Kidney tubule cell (primary cell): Measurements from ENCODE around the gene TSR1.

Experiments
- DNase-seq: peaks from one replicate; pipeline ENCODE4 v3.0.0-alpha.2; 2018; ENCODE audit warnings: low spot score

Gene TSR1

DNA sequence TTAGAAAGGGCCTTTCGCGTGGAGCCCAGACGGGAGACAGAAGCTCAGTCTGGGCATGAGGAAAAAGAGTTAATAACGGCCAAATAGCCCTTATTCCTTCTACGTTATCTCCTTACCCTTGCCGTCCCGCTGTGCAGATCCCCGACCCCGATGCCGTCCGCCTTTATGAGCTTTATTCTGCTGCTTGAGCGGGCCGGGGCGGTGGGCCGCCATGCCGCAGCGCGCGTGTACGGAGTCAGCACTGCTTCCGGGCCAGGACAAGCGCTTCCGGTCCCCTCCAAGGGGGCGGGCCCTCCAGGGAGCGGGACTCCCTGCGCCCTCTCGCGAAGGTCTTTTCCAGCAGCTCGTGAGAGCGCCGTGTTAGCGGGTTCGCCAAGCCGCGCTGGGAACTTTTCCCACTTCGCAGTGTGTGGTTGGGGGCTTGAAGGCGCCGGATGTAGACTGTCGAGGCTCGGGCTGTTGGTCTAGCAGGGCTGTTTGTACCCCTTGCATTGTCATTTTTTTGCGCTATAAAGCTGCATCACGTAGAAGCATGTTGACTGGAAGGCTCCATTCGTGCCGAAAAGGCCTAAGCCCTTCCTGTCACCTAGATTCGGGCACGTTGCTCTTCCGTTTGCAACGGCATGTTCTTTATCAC, at the start of gene TSR1:
Gene TSR1 (minus strand): TSS at position 243 of the 637 bp plus-strand sequence. CDS start 30 bp downstream, at position 213.
- DNase-seq: peak; percentile 91

- no peak for DNase-seq
These were observed 49.3 kb upstream of the TSR1 start for GRCh38 chr17:2385240-2386210.

DNA sequence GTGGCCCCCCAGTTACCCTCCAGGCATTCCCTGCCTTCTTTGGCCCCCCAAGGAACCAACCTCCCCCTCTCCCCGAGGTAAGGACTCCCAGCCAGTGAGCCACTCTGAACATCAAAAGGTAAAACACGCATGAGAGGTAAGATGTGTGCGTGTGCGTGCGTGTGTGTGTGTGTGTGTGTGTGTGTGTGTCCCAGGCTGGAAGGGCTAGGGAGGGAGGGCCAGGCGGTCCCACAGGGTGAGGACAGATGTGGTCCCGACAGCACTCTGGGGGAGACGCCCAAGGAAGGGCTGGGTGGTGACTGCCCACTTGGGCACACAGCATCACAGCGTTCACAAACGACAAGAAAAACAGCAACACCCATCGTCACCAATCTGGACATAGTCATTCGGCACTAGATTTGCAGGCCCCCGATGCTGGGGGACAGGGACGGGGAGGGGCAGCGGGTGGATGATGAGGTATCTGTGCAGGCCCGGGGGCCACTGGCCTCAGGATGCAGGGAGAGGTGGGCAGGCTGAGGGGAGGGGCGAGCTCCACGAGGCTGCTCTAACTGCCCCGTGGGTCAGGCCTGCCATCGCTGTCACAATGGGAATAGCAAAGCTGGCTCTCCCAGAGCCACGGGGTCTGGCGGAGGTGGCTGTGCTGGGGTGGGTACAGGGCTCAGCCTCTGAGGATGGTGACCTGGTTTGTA, 48.3 kb upstream of the TSR1 start:
- no peak for DNase-seq

DNA sequence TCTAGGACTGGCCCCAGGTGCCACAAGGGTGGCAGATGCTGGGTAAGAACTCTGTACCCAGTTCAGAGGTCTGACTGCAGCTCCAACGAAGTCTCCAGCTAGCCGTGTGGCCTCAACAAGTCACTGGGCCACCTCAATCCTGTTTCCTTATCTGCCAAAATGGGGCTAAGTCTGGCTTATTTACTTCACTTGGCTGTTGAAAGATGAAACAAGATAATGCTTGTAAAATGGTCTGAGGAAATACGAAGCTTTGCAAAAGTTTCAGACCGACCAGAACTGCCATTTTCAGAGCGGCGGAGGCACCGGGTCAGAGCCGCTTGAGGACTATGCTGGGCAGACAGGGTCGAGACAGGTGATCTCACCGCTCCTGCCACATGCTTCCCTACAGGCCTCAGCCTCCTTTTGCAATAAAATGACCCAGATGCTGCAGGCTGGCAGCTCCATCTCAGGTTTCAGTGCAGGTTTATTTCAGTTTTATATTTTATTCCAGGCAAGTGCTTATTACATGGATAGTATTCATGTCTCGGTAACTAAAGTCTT, 47.4 kb upstream of the TSR1 start:
- no peak for DNase-seq

- DNase-seq: no peak
These were observed 44.8 kb upstream of the TSR1 start for GRCh38 chr17:2380950-2381649.

DNA sequence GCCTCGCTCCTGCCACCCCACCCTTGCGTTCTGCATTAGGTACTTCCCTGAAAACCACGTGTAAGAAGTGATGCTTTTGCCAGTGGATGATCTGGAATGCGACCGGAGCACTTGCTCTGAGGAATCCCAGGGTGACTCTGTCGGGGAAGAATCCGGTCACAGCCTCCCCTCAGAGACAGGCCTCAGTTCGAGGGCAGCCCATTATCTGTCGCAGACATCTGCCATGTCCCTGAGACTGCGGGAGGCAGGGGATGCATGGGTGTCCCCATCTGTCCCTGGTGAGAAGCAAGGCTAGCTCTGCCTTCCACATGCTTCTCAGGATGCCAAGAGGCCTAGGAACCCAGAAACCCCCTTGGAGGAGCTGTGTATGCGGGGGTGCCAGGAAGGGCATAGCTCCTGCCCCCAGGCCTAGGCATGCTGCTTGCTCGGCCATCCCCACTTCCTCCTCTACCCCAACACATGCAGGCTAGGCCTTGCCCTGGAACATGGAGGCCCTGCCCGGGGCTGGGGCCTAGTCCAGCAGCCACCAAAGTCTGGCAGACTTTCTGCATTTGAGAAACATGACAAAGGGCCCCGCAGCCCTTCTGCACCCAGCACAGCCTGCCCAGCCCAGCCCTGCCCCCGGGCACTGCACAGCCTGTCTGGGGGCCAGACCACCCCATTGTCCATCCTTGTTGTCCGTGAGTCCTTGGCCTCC, 44.1 kb upstream of the TSR1 start:
- no peak for DNase-seq

- DNase-seq: no peak
These were observed 43.4 kb upstream of the TSR1 start for GRCh38 chr17:2379489-2380225.

GRCh38 chr17:2378905-2379304, 42.6 kb upstream of the TSR1 start:
- no peak for DNase-seq

- DNase-seq: no peak
These were observed 41.4 kb upstream of the TSR1 start for GRCh38 chr17:2377659-2378058.

DNA sequence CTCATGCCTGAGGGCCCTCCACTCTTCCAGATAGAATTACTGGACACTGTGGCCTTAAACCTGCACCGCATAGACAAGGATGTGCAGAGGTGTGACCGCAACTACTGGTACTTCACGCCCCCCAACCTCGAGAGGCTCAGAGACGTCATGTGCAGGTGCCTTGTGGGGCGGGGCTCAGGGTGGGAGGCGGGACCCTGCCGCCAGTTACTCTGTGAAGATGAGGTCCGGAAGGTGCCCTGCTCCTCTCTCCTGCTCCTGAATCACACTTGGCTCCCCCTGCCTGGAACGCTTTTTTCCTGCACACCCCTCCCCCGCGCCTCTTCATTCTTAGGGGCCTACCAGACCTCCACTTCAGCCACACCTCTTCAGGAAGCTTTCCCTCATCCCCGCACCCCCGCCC, 39.9 kb upstream of the TSR1 start:
- no peak for DNase-seq

GRCh38 chr17:2375406-2375805, 39.1 kb upstream of the TSR1 start:
- DNase-seq: no peak

DNA sequence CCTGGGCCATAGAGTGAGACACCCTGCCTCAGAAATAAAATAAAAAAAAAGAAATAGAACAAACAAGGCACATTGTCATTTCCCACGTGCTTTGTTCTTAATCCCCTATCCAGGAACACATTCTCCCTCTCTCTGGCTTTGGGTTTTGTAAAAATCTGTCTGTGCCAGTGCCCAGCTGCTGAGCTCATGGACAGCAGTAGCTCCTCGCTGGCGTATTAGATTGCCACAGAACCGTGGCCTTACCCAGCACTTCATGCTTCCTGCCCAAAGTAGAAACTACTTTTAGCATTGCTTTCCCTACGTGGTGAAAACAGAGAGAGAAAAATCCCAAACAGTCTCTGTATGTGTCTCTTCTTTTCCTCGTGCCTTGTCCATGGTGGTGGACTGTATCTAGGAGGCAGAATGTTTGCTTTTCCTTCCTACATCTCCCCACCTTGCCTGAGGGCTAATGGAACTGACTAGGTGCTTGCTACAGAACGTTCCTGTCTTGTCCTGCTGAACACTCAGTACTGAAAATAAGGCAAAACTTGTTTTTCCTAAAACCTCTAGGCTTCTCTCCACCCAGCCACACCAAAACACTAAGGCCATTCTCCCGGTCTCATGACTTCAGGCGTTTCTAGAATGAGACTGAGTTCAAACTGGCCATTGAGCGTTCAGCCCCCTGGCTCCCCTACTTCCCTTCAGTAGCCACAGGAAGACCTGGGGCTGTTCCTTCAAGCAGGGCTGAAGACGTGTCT, 38.5 kb upstream of the TSR1 start:
- no peak for DNase-seq

- DNase-seq: no peak
These were observed 36.9 kb upstream of the TSR1 start for GRCh38 chr17:2373179-2373578.

DNA sequence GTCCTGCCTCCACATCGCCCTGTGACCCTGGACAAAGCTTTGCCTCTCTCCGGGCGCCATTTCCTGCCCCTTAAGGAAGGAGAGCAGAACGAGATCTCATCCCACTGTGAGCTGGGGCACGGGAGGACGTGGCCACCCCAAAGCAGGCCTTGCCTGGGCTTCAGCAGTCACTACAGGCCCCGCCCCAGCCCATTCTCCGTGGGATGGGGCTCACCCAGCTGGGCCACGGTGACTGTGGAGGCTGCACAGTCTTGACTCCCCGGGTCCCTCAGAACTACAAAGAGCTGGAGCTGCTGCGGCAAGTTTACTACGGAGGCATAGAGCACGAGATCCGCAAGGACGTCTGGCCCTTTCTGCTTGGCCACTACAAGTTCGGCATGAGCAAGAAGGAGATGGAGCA, 36.4 kb upstream of the TSR1 start:
- no peak for DNase-seq

DNA sequence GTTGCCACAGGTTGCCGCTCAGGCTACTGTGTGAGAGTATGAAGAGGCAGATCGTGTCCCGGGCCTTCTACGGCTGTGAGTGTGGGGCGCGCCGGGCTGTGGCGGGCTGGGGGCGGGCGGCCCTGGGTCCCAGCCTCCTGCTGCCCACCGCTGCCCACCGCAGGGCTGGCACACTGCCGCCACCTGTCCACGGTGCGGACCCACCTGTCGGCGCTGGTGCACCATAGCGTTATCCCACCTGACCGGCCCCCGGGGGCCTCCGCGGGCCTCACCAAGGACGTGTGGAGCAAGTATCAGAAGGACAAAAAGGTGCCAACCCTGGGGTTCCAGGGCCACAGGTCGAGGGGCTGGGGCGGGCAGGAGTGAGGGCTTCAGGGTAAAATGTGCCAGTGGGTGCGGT, 35.9 kb upstream of the TSR1 start:
- no peak for DNase-seq

DNA sequence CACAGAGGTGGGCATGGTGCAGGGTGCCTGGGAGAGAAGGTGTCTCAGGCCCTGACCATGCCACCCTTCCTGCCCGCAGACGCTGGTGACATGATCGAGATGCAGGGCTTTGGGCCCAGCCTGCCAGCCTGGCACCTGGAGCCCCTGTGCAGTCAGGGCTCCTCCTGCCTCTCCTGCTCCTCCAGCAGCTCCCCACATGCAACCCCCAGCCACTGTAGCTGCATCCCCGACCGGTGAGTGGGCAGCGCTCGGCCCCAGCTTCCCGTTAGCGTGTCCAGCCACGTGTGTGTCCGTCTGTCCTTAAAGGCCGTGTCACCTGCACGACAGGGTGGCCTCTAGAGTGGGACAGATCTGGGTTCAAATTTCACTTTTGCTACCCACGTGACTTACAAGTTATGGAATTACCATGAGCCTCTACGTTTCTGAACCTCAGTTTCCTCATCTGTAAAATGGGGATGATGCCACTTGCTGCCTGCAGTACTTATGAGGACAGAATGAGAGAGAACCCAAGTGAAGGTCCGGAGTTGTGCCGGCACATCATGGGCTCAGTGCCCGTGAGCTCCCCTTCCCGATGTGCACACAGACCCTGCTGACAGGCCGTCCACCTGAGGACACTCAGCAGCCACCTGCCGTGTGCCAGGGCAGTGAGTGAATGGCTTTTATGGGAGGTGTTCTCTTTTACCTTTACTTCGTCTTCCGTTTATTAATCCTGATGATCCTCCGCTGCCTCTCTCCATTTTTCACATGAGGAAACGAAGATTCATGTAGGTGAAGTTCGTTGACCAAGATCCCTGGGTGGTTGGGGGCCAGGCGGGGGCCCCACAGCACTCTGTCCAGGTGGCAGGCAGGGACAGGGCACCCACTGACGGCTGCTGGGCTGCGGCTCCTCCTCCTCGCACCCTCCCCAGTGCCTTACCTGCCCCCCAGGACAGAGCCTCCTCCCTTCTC, 35.2 kb upstream of the TSR1 start:
- no peak for DNase-seq

GRCh38 chr17:2370211-2370589, 33.9 kb upstream of the TSR1 start:
- DNase-seq: no peak

DNA sequence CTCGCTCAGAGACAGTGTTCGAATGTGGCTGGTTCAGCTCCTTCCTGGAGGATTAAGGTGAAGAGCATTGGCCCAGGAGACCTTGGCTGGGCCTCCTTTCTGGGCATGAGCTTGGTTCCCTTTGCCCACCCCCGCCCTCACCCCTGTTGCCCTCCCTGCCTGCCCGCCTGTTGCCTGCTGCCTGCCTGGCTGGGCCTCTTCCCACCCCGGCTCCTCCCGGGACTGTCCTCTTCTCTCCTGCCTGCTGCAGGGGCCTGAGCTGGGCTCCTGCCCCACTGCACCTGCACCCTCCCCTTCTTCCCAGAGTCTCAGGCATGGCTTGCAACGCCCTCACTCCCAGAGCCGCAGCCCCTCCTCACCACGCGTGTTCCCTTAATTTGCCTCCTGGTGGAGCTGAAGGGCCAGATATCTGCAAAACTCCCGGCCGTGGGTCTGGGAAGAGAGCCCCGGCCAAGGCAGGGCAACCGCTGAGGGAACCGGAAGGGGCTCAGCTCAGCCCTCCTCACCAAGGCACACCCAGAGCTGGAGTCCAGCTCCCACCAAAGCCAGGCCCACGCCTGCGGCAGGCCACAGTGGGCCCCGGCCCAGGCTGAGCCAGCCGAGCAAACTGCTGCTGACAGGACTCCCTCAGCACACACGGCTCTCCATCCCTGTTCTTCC, 33.4 kb upstream of the TSR1 start:
- no peak for DNase-seq
